Osteoblast (primary cell): ENCODE data around the gene HS2ST1. TPM values are rescaled to one million over a fixed set of nuclear protein-coding genes. Genes with fewer than 3 reads are reported as not detected.
"Not testable (repeated sequence)": the region's sequence is repeated elsewhere in the genome, so short reads cannot be mapped to it uniquely, and the experiment has no call there.

Experiments used
- DNase-seq: peaks from one replicate; pipeline ENCODE4 v3.0.0; 2011; ENCODE audit warnings: low spot score, mixed read lengths; ENCODE audit not compliant: insufficient read length; ENCODE audit errors: missing footprints
- H2AFZ ChIP-seq: 2 replicates; pipeline ENCODE4 v1.6.0; 2011; ENCODE audit warnings: mild to moderate bottlenecking, low read length
- H3K27ac ChIP-seq: 2 replicates; pipeline ENCODE4 v1.5.1; 2011; ENCODE audit warnings: mild to moderate bottlenecking, low read depth, low read length, moderate library complexity
- H3K27me3 ChIP-seq: 2 replicates; pipeline ENCODE4 v1.6.0; 2012; ENCODE audit warnings: mild to moderate bottlenecking, control low read depth, inconsistent platforms, low read length, moderate library complexity; ENCODE audit not compliant: insufficient read depth
- H3K36me3 ChIP-seq: 2 replicates; pipeline ENCODE4 v1.5.1; 2011; ENCODE audit warnings: mild to moderate bottlenecking, low read length, control low read depth, moderate library complexity; ENCODE audit not compliant: insufficient read depth
- H3K4me1 ChIP-seq: 2 replicates; pipeline ENCODE4 v1.5.1; 2011; ENCODE audit warnings: mild to moderate bottlenecking, low read length, control low read depth, moderate library complexity; ENCODE audit not compliant: insufficient read depth
- H3K4me2 ChIP-seq: 2 replicates; pipeline ENCODE4 v1.6.0; 2011; ENCODE audit warnings: mild to moderate bottlenecking, low read length; ENCODE audit not compliant: insufficient read depth
- H3K4me3 ChIP-seq: fragments of 200-600 bp; sonication (generic); 3 replicates; pipeline ENCODE4 v1.5.1; 2012; ENCODE audit warnings: mild to moderate bottlenecking, low read length, inconsistent platforms; ENCODE audit not compliant: insufficient read depth
- H3K79me2 ChIP-seq: 2 replicates; pipeline ENCODE4 v1.6.0; 2012; ENCODE audit warnings: mild to moderate bottlenecking, low read length, control low read depth, inconsistent platforms; ENCODE audit not compliant: insufficient read depth
- H3K9me3 ChIP-seq: 2 replicates; pipeline ENCODE4 v1.5.1; 2011; ENCODE audit warnings: low read depth, low read length, control low read depth
- H4K20me1 ChIP-seq: 2 replicates; pipeline ENCODE4 v1.6.0; 2012; ENCODE audit warnings: mild to moderate bottlenecking, low read length, control low read depth; ENCODE audit not compliant: insufficient read depth
- CTCF ChIP-seq: IDR thresholded peaks from 2 replicates; pipeline ENCODE4 v1.5.1; 2011; ENCODE audit warnings: mild to moderate bottlenecking, low read depth, low read length, moderate library complexity; ENCODE audit errors: extremely low read depth
- total RNA-seq: library from RNA; depleted of rRNA; stranded (reverse); fragments of >200 nt; gene quantifications from 2 replicates; pipeline ENCODE4 v1.2.3, GENCODE V29; 2012

Gene HS2ST1
- total RNA-seq, 1 donor, result 20.3 TPM

DNA sequence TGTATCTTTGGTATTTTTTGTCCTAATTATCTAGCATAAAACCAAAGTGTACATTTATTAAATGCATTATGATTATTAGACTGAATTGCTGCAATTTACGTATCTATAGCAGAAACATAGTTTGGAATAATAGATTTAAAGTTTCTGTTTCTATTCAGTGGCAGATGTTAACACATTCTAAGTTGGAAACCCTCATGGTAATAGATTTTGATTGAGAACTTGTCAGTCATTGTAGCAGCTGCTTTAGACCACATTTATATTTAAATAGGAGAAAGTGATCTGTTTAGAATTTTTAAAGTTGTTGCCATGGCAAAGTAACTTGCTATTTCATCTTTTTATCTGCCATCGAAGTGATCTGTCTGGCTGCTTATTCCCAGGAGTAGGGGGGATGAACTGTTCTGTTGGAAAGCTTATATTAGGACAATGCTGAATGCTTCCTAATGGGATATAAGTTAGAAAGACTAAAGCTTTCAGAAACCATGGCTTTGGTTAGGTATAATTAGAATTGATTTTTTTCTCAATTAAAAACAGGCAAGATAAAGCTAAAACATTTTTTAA is 61.6 kb downstream of the HS2ST1 start:
- H3K9me3 ChIP-seq, result no peaks in the 10 kb centered on the region
- no peak for DNase-seq
- TF ChIP-seq CTCF, result no peak
- H4K20me1 ChIP-seq, result peaks cover 4% of the 10 kb centered on the region
- peak overlapping the region; percentile 34 for H3K4me2 ChIP-seq
- H3K36me3 ChIP-seq, result no peaks in the 10 kb centered on the region
- H2AFZ ChIP-seq, result no peak overlapping the region
- no peak overlapping the region for H3K4me3 ChIP-seq
- no peaks in the 10 kb centered on the region for H3K4me1 ChIP-seq
- peaks cover 10% of the 10 kb centered on the region for H3K79me2 ChIP-seq
- no peaks in the 10 kb centered on the region for H3K27me3 ChIP-seq
- H3K27ac ChIP-seq, result no peak overlapping the region

DNA sequence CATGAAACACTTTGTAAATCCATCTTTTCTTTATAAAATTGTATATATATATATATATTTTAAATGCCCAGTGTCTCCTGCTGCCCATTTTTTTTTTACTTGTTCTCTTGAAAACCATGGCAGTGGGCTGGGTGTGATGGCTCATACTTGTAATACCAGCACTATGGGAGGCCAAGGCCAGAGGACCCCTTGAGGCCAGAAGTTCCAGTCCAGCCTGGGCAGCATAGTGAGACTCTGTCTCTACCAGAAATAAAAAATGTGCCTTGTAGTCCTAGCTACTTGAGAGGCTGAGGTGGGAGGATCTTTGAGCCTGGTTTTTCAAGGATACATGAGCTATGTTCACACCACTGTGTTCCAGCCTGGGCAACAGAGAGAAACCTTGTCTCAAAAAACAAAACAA is 62.2 kb downstream of the HS2ST1 start:
- peaks cover 10% of the 10 kb centered on the region for H3K79me2 ChIP-seq
- H3K27ac ChIP-seq, result no peak overlapping the region
- TF ChIP-seq CTCF, result no peak
- no peaks in the 10 kb centered on the region for H3K4me1 ChIP-seq
- H3K4me2 ChIP-seq, result no peak overlapping the region
- DNase-seq, result no peak
- no peak overlapping the region for H2AFZ ChIP-seq
- H3K27me3 ChIP-seq, result no peaks in the 10 kb centered on the region
- H3K9me3 ChIP-seq, result no peaks in the 10 kb centered on the region
- no peak overlapping the region for H3K4me3 ChIP-seq
- peaks cover 4% of the 10 kb centered on the region for H4K20me1 ChIP-seq
- H3K36me3 ChIP-seq, result no peaks in the 10 kb centered on the region

DNA sequence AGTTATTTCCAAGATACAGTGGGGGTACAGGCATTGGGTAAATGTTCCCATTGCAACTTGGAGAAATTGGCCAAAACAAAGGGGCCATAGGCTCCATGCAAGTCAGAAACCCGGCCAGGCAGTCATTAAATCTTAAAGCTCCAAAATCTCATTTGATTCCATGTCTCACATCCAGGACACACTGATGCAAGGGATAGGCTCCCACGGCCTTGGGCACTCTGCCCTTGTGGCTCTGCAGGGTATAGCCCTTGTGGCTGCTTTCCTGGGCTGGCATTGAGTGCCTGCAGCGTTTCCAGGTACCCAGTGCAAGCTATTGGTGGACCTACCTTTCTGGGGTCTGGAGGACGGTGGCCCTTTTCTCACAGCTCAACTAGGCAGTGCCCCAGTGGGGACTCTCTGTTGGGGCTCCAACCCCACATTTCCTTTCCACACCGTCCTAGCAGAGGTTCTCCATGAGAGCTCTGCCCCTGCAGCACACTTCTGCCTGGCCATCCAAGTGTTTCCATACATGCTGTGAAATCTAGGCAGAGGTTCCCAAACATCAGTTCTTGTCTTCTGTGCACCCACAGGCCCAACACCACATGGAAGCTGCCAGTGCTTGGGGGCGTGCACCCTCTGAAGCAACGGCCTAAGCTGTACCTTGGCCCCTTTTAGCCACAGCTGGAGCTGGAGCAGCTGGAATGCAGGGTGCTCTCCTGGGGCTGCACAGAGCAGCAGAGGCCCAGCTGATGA is 67.2 kb downstream of the HS2ST1 start:
- H3K4me3 ChIP-seq, result no peak overlapping the region
- no peaks in the 10 kb centered on the region for H3K4me1 ChIP-seq
- H3K79me2 ChIP-seq, result peaks cover 5% of the 10 kb centered on the region
- no peaks in the 10 kb centered on the region for H4K20me1 ChIP-seq
- no peak for DNase-seq
- H3K9me3 ChIP-seq, result no peaks in the 10 kb centered on the region
- no peak for TF ChIP-seq CTCF
- H3K4me2 ChIP-seq, result no peak overlapping the region
- H3K36me3 ChIP-seq, result no peaks in the 10 kb centered on the region
- no peak overlapping the region for H3K27ac ChIP-seq
- H2AFZ ChIP-seq, result no peak overlapping the region
- H3K27me3 ChIP-seq, result no peaks in the 10 kb centered on the region

GRCh38 chr1:86983677-86984076 is 69.2 kb downstream of the HS2ST1 start:
- not testable (repeated sequence) for H4K20me1 ChIP-seq, H2AFZ ChIP-seq, H3K9me3 ChIP-seq, H3K4me3 ChIP-seq, DNase-seq, H3K27me3 ChIP-seq, H3K27ac ChIP-seq, H3K79me2 ChIP-seq, H3K4me2 ChIP-seq, H3K4me1 ChIP-seq, H3K36me3 ChIP-seq
